GM12873 (cell line): ENCODE results near the gene LITAFD.

Source experiments
- TF ChIP-seq, protein P1 (sequence below): IDR thresholded peaks from 2 replicates; pipeline ENCODE4 v1.5.1; 2012; ENCODE audit warnings: low read depth, mild to moderate bottlenecking, moderate library complexity, low read length, control low read depth; ENCODE audit not compliant: insufficient read depth; ENCODE audit errors: missing control alignments

The LITAFD gene

DNA sequence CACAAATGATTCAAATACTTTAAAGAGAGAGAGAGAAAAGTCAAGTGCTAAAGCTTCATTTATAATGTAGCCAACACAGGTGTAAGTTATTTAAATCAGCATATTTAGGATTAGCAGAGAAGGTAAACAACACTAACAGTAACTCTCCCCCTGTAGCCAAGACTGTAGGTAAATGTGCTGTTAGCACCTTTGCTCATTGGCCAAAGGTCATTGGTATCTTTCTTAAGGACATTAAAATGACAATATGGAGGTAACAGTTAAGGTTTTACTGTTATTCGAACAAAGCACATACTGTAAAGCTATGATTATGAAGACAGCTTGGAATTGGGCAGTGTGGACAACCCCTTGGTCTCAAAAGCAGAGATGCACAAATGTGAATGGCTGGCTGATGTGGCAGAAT is 28.7 kb downstream of the LITAFD start:
- TF ChIP-seq, protein P1, sequence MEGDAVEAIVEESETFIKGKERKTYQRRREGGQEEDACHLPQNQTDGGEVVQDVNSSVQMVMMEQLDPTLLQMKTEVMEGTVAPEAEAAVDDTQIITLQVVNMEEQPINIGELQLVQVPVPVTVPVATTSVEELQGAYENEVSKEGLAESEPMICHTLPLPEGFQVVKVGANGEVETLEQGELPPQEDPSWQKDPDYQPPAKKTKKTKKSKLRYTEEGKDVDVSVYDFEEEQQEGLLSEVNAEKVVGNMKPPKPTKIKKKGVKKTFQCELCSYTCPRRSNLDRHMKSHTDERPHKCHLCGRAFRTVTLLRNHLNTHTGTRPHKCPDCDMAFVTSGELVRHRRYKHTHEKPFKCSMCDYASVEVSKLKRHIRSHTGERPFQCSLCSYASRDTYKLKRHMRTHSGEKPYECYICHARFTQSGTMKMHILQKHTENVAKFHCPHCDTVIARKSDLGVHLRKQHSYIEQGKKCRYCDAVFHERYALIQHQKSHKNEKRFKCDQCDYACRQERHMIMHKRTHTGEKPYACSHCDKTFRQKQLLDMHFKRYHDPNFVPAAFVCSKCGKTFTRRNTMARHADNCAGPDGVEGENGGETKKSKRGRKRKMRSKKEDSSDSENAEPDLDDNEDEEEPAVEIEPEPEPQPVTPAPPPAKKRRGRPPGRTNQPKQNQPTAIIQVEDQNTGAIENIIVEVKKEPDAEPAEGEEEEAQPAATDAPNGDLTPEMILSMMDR = no peak

DNA sequence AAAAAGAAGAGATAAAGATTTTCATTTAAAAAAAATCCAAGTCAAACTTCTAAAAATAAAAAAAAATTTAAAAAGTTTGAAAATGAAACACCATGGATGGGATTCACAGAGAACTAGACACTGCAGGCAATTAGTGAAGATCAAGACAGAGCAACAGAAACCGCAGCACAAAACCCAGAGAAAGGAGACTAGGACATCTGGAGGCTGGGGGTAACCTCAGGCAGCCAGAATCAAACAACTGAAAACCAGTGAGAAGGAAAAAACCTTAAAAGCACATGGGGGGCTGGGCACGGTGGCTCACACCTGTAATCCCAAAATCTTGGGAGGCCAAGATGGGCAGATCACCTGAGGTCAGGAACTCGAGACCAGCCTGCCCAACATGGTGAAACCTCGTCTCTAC is 30.6 kb downstream of the LITAFD start:
- TF ChIP-seq, protein P1 = no peak

DNA sequence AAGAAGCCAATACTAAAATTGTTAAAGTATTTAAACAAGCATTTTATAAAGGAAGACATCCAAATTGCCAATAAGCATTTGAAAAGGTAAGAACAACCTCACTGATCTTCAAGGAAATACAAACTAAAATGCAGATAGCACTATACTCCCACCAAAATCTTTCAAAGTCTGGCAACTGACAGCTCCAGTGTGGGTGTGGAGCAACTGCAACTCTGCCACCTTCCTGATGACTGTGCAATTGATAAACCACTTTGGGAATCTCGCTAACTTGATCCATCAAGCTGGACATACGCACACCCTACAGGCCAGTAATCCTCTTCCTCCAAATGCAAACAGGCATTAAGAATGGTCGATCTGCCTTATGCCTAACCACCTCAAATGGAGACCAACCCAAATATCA is 31.9 kb downstream of the LITAFD start:
- TF ChIP-seq, protein P1 = no peak

DNA sequence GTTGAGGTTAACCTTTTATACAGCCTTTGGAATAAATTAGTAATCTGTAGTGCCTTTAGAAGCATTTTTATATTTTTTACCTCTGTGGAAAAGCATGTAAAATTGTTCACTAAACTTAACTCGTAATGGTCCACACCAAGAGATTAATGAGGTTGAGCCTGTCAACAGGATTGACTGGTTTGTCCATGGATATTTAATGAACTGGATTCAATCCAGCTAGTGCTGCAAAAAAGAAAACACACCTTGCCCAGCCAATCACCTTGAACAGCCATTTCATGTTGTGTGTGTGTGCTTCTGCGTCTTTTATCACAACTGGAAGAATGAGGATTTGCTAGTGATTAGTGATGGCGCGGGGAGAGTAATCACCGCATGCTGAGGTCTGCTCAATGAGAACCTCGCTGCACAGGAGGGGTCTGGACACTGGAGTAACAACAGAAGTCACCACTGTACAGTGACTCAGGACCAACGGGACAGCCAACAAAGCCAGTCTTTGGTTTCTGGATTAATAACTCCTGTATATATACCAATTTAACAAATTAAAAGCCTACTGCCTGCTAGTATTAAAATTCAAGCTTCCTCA is 33.7 kb downstream of the LITAFD start:
- TF ChIP-seq, protein P1 = no peak

DNA sequence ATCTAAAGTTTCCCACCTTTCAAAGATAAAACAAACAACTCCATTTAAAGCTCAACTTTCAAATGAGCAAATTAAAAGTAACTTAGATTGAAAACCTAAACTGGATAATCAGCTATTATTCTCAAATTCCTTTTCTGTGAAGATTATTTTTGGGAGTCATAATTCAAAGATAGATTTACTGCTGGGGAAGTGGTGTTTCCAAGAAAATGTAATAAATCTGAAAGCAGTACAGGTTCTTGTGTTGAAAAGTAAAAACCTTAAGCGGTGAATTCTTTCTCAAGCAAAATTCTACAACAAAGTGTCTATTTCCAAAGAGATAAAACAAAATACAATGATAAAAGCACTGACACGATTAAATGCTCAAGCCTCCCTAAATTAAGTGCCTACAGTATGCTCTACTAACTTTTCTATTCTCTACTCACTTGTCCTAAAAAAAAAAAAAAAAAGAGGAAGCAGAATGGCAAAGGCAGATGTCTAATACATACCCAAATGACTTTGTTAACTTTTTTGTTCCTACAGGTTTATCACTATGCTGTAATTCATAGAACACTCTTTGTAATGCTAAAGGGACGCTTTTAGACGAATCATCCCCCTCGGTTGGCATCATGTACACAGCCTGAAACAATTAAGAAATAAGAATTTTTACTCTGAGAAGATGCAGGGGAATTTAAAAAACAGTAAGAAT is 34.5 kb downstream of the LITAFD start:
- TF ChIP-seq, protein P1 = no peak

DNA sequence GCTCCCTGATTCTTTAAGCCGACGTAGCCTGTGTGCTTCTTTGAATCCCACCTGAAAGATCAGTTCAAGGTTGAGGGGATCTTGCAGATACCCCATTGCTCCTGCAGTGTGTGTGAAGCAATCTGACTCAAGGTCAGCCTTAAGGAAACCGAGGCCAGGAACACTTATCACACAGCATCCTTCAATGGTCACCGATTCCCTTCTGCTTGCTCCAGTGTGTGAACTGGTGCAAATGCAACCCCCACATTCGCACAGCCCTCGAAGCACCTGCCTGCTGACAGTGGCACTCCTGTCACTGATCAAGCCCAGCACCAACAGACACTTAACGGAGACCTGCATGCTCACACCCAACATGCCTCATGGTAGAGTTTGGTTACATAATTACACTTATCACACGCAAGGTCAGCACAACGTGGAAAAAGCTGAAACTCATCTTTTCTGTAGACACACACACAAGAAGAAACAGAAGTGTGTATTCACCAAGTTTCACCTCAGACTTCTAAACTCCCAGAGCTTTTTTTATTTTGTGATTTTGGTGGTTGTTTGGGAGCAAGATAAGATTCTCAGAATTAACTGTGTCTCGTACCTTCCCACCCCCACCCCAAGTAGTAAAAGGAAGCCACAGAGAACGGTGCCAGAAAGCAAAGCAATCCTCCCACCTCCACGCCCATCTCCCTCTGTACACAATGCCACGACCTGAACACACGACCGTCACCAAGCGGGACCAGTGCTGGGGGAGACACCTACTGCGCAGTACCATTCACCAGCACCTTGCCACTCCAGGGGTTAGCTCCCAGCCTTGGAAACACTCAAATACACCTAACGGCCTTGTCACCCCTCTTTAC is 37.2 kb downstream of the LITAFD start:
- TF ChIP-seq, protein P1 = no peak

DNA sequence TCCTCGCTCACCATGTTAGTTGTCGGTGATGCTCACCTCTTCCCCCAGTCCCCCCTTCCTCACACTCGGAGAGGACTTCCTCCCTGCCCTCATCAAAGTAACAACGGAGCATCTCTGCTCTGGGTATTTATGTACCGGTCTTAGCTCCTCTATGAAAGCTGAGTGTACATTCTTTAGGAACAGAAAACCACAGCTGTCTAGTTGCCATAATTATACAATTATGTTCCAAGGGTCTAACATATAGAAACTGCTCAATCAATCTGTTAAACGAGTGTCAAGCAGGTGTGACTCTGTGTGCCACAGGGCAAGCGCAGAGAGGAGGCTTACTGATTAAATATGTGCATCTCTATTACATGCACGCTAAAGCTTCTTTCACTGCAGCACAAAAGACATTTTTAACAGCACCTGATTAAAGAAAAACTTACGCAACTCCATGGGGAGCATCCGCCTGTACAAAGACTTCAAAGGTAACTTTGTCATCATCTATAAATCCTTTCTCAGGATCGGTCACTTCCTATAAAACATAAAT is 37.8 kb downstream of the LITAFD start:
- TF ChIP-seq, protein P1 = no peak
